ENCODE data around the gene DMRTB1. TPM values are rescaled to one million over a fixed set of nuclear protein-coding genes. Genes with fewer than 3 reads are reported as not detected.
A peak's percentile ranks its signal among the peaks of the same experiment; 100 is the strongest.

The DMRTB1 gene
- total and polyA plus RNA-seq, 12 donors, result not detected

DNA sequence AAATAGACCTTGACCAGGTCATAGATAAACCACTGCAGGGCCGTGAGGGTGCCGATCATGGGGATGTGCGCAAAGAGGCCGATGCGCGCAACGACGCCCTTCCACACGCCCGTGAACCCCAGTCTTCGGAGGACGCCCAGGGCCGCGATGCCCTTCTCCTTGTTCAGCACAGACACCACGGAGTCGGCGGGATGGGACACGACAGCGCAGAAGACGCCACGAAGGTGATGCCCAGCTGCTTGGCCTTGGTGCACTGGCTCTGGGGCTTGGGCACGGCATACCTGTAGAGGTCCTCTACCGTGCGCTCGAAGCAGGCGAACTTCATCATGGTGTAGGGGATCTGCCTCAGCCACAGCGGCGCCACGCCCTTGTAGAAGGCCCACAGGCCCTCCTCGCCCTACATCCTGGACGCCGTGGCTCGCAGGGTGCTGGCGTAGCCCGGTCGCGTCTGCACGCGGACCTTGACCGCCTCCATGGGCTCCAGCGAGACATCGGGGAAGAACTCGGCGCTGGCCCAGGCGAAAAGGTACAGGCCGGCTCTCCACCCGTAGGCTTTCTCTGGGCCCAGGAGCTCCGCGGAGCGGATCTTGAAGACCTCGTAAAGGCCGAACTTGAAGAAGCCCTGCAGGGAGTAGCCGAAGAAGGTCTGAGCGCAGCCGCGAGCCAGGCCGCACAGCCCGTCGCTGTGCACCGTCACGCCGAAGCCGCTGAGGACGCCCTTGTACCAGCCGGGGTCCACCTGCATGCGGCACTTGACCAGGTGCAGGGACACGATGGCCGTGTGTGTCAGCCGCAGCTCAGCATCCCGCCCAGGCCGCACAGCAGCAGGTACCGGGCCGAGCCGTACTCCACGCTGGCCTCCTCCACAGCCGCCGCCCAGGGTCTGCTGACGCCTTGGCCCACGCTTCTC, 20.5 kb upstream of the DMRTB1 start:
- Histone ChIP-seq H3K9me3 (no peaks in the 10 kb centered on the region), H3K27me3 (peaks cover 0 to 33% (median 20%) of the 10 kb centered on the region in 7 donors), H3K4me3 (no peak overlapping the region), H3K36me3 (no peaks in the 10 kb centered on the region), H3K4me1 (no peaks in the 10 kb centered on the region), H3K27ac (no peak overlapping the region)
- intact Hi-C loops (cut with DNase I), result no loop called here
- TF ChIP-seq, protein P1, sequence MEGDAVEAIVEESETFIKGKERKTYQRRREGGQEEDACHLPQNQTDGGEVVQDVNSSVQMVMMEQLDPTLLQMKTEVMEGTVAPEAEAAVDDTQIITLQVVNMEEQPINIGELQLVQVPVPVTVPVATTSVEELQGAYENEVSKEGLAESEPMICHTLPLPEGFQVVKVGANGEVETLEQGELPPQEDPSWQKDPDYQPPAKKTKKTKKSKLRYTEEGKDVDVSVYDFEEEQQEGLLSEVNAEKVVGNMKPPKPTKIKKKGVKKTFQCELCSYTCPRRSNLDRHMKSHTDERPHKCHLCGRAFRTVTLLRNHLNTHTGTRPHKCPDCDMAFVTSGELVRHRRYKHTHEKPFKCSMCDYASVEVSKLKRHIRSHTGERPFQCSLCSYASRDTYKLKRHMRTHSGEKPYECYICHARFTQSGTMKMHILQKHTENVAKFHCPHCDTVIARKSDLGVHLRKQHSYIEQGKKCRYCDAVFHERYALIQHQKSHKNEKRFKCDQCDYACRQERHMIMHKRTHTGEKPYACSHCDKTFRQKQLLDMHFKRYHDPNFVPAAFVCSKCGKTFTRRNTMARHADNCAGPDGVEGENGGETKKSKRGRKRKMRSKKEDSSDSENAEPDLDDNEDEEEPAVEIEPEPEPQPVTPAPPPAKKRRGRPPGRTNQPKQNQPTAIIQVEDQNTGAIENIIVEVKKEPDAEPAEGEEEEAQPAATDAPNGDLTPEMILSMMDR (IDR thresholded peaks at IDR 0.05), result no peak
- ATAC-seq (peak in 1 of 8 donors; percentile 34), DNase-seq (no peak)
- 98% methylated on average over 79 of the region's 79 CpGs for WGBS, 2 donors

DNA sequence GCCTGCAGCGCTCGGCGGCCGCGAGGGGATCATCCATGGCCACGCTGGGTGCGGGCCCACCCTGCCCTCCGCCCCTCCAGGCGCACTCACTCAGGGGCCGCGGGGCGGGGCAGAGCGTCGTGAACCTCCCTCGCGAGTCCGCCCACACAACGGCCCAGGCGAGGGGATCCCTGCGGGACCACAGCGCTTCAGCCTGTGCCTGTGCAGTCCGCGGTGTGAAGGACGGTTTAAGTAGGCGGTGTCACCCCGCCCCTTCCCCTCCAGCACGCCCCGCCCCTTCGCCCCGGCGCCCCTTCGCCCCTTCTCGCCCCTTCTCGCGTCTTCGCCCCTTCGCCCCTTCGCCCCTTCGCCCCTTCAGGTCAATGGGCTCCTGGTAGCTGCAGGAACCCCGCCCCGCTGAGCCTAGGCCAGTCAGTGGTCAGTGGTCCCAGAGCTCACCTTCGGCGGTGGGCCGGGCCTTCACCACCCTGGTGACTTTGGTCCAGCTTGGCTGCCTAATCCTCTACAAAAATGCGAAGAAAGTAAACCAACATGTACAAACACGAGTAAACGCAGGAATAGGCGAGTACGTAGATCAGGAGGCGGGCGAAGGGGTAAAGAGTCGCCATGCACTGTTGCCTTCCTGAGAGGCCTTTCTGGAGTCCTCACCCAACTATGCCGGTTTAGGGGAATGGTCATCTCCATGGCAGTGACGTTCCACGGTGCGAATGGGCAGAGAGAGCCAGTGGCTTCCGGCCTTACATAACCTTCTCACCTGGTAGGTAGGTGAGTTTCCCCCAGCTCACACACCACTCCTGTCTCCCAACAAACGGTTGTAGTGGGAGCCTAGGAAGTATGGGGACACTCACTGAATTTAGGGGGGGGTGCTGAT, 19.6 kb upstream of the DMRTB1 start:
- DNase-seq, result no peak
- TF ChIP-seq, protein P1 (IDR thresholded peaks at IDR 0.05), result no peak
- no peak overlapping the region for H3K4me3 ChIP-seq
- H3K36me3 ChIP-seq, result no peaks in the 10 kb centered on the region
- no peak overlapping the region for H3K27ac ChIP-seq
- 95 to 97% methylated on average over 51 to 58 of the region's 58 CpGs for WGBS, 2 donors
- ATAC-seq, result peak in 1 of 8 donors; percentile 34
- intact Hi-C loops (cut with DNase I), result no loop called here
- H3K27me3 ChIP-seq, result peaks cover 0 to 25% (median 11%) of the 10 kb centered on the region in 7 donors
- H3K9me3 ChIP-seq, result no peaks in the 10 kb centered on the region
- H3K4me1 ChIP-seq, result no peaks in the 10 kb centered on the region

DNA sequence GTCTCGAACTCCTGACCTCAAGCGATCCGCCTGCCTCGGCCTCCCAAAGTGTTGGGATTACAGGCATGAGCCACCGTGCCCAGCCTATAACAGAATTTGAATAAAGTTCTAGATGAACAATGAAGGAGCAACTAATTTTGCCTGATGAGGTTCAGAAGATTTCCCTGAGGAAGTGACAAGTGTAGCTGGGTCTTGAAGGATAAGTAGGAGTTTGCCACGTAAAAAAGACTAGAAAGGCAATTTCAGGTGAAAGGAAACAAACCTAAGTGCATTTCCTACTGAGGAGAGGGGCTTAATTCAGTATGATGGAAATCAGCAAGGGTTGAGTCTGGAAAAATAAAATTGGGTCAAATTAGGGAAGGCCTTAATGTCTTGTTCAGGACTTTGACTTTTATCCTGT, 18.6 kb upstream of the DMRTB1 start:
- no peak overlapping the region for H3K27ac ChIP-seq
- intact Hi-C loops (cut with DNase I), result no loop called here
- H3K36me3 ChIP-seq, result no peaks in the 10 kb centered on the region
- TF ChIP-seq, protein P1 (IDR thresholded peaks at IDR 0.05), result no peak
- H3K4me3 ChIP-seq, result no peak overlapping the region
- H3K9me3 ChIP-seq, result no peaks in the 10 kb centered on the region
- H3K27me3 ChIP-seq, result peaks cover 0 to 14% (median 8%) of the 10 kb centered on the region in 7 donors
- no peaks in the 10 kb centered on the region for H3K4me1 ChIP-seq
- no peak for ATAC-seq
- no peak for DNase-seq
- WGBS, 2 donors, result 92 to 93% methylated on average over 6 of the region's 6 CpGs

DNA sequence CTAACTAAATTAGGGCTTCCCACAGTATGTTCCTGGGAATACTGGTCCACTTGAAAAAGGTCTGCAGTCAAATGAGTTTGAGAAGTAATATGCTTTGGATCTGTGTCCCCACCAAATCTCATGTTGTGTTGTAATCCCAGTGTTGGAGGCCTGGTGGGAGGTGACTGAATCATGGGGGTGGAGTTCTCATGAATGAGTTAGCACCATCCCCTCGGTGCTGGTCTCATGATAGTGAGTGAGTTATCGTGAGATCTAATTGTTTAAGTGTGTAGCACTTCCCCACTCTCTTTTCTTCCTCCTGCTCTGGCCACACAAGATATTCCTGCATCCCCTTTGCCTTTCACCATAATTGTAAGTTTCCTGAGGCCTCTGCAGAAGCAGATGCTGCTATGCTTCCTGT, 16.9 kb upstream of the DMRTB1 start:
- ATAC-seq, result no peak
- Histone ChIP-seq H3K9me3 (no peaks in the 10 kb centered on the region), H3K36me3 (no peaks in the 10 kb centered on the region), H3K4me3 (no peak overlapping the region), H3K27me3 (peaks cover 0 to 5% (median 0%) of the 10 kb centered on the region in 7 donors), H3K27ac (no peak overlapping the region), H3K4me1 (no peaks in the 10 kb centered on the region)
- TF ChIP-seq, protein P1 (IDR thresholded peaks at IDR 0.05), result no peak
- WGBS, 2 donors, result 28 to 37% methylated on average over 2 of the region's 2 CpGs
- intact Hi-C loops (cut with DNase I), result no loop called here
- DNase-seq, result no peak
